Testis (tissue), 3 donors: ENCODE measurements around the gene CES2. TPM values are rescaled to one million over a fixed set of nuclear protein-coding genes. Genes with fewer than 3 reads are reported as not detected.

ENCODE experiments used
- DNase-seq: peaks from one replicate; pipeline ENCODE4 v3.0.0-alpha.2; 2019
- H3K27ac ChIP-seq, 2 donors: fragments of 200-600 bp; sonication (generic); one replicate each; pipeline ENCODE4 v1.5.1; 2019
- H3K27me3 ChIP-seq: fragments of 200-600 bp; sonication (generic); one replicate; pipeline ENCODE4 v1.5.1; 2019
- H3K36me3 ChIP-seq: fragments of 200-600 bp; sonication (generic); one replicate; pipeline ENCODE4 v1.5.1; 2017; ENCODE audit warnings: low read depth; ENCODE audit errors: missing control alignments
- H3K4me1 ChIP-seq: fragments of 200-600 bp; sonication (generic); one replicate; pipeline ENCODE4 v1.5.1; 2019
- H3K4me3 ChIP-seq, 2 donors: fragments of 200-600 bp; sonication (generic); one replicate each; pipeline ENCODE4 v1.5.1; 2017 to 2019
- H3K9me3 ChIP-seq: fragments of 200-600 bp; sonication (generic); one replicate; pipeline ENCODE4 v1.5.1; 2017
- CTCF ChIP-seq, 3 experiments: fragments of 450-650 bp in 2 of 3; fragments of 200-600 bp in 1 of 3; sonication (generic) in 1 of 3; IDR thresholded peaks; one replicate each; pipeline ENCODE4 v1.5.1; 2016 to 2019; ENCODE audit warnings: antibody characterized with exemption in 3 of 3, mild to moderate bottlenecking in 2 of 3, moderate library complexity in 1 of 3
- POLR2A ChIP-seq: fragments of 450-650 bp; IDR thresholded peaks from one replicate; pipeline ENCODE4 v1.6.1; 2017; ENCODE audit warnings: antibody characterized with exemption, mild to moderate bottlenecking, moderate library complexity
- WGBS, 2 donors: methylation state at CpG; one replicate each; pipeline ENCODE4 v1.1.5; 2018; 5-methylcytosine and 5-hydroxymethylcytosine counted together
- intact Hi-C: fragments of 100-400 bp; cut with DNase I; formaldehyde crosslinking; loops from one replicate; pipeline ENCODE4 v1.15.1; 2023; ENCODE audit warnings: low total_unique reads
- polyA plus RNA-seq: library from polyadenylated mRNA; stranded (reverse); fragments of 350-450 nt; fragmentation: Illumina TruSeq; extraction: RNeasy Lipid Tissue Mini Kit (QIAGEN cat#74804); gene quantifications from one replicate; pipeline ENCODE4 v1.2.3, GENCODE V29; 2014; ENCODE audit warnings: low read depth, low replicate concordance; ENCODE audit not compliant: insufficient read depth
- total RNA-seq, 2 donors: library from RNA; depleted of rRNA; stranded (reverse); fragments of >200 nt; gene quantifications; one replicate each; pipeline ENCODE4 v1.2.3, GENCODE V29; 2016

CES2 gene
- total and polyA plus RNA-seq, 3 donors from 2014 or later, result 34.4 to 51.9 (median 49.1) TPM

- H3K4me3 ChIP-seq, result no peak overlapping the region
- TF ChIP-seq POLR2A (no peak), CTCF (IDR thresholded peaks at IDR 0.05) (no peak)
- no peaks in the 10 kb centered on the region for H3K9me3 ChIP-seq
- intact Hi-C loops, result no loop called here
- H3K4me1 ChIP-seq, result peaks cover 39% of the 10 kb centered on the region
- no peaks in the 10 kb centered on the region for H3K36me3 ChIP-seq
- H3K27ac ChIP-seq, result peak overlapping the region; percentile 51 to 65
- no peaks in the 10 kb centered on the region for H3K27me3 ChIP-seq
- DNase-seq, result peak; percentile 58
- 54 to 67% methylated on average over 18 of the region's 18 CpGs for WGBS, 2 donors
Measured at GRCh38 chr16:66923247-66923731, 12.0 kb upstream of the CES2 start.

GRCh38 chr16:66923866-66924265, 11.4 kb upstream of the CES2 start:
- no peaks in the 10 kb centered on the region for H3K36me3 ChIP-seq
- H3K9me3 ChIP-seq, result no peaks in the 10 kb centered on the region
- H3K27ac ChIP-seq, result peak overlapping the region in 1 of 2 donors; percentile 51
- no peaks in the 10 kb centered on the region for H3K27me3 ChIP-seq
- TF ChIP-seq POLR2A, result no peak
- no peak for TF ChIP-seq CTCF (IDR thresholded peaks at IDR 0.05)
- intact Hi-C loops, result no loop called here
- WGBS, 2 donors, result 74% methylated on average over 3 of the region's 3 CpGs; no CpG with 5 or more reads in 1 of the 2 donors
- peaks cover 39% of the 10 kb centered on the region for H3K4me1 ChIP-seq
- DNase-seq, result no peak
- H3K4me3 ChIP-seq, result peak overlapping the region in 1 of 2 donors; percentile 53

GRCh38 chr16:66924527-66925321, 10.6 kb upstream of the CES2 start:
- Histone ChIP-seq H3K4me3 (peak overlapping the region; percentile 53 to 71), H3K27me3 (no peaks in the 10 kb centered on the region), H3K27ac (peak overlapping the region; percentile 67 to 71), H3K9me3 (no peaks in the 10 kb centered on the region), H3K4me1 (peaks cover 33% of the 10 kb centered on the region), H3K36me3 (no peaks in the 10 kb centered on the region)
- peak; percentile 61 for DNase-seq
- TF ChIP-seq CTCF (IDR thresholded peaks at IDR 0.05), result peak; percentile 39 to 50 (median 43)
- TF ChIP-seq POLR2A, result no peak
- intact Hi-C loops, result no loop called here
- whole genome bisulfite sequencing, 2 donors, result 9 to 19% methylated on average over 19 to 45 of the region's 72 CpGs

DNA sequence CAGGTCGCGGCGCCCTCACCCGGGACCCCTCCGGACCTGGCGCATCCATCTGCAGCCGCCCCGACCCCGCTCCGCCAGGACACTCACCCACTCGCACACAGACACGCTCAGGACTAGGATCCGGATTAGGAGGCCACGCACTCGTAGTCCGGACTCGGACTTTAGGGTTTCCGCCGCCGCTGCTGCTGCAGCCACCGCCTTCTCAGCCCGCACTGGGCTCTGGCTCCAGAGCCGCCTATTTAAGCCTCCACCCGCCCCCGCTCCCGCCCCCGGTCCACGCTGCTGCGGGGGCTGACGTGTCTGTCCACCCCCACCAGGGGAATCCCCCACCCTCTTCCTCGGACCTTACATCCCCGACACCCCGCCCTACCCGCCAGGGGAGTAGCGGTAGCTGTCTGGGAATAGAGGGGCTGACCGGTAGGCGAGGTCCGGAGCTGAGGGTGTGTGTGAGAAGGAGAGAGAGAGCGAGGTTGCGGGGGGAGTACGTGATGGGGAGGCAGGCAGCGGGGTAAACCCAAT, 9.9 kb upstream of the CES2 start, which contains the start of gene RRAD:
Gene RRAD (minus strand): TSS at position 214 of the 519 bp plus-strand sequence. CDS start 356 bp downstream, outside the sequence.
- intact Hi-C loops, result no loop called here
- peak within 1 kb of the TSS; percentile 67 to 71 for H3K27ac ChIP-seq
- peaks cover 28% of the 10 kb centered on the region for H3K4me1 ChIP-seq
- H3K27me3 ChIP-seq, result no peaks in the 10 kb centered on the region
- DNase-seq, result peak; percentile 70
- no peaks in the 10 kb centered on the region for H3K9me3 ChIP-seq
- no peak for TF ChIP-seq POLR2A
- TF ChIP-seq CTCF (IDR thresholded peaks at IDR 0.05), result no peak
- H3K36me3 ChIP-seq, result no peaks in the 10 kb centered on the region
- peak within 1 kb of the TSS; percentile 53 to 71 for H3K4me3 ChIP-seq
- WGBS, 2 donors, result 1 to 33% methylated on average over 1 to 34 of the region's 42 CpGs
